Fibroblast of pulmonary artery (primary cell): ENCODE results near the gene KLC4.

Experiments
- DNase-seq: peaks from one replicate; pipeline ENCODE4 v3.0.0-alpha.2; 2010; ENCODE audit warnings: low read depth
- H3K4me3 ChIP-seq: replicated peaks from 2 replicates; pipeline ENCODE4 v1.5.1; 2011; ENCODE audit warnings: low read depth, mild to moderate bottlenecking, control low read depth, low read length, moderate library complexity
- TF ChIP-seq, protein P1 (sequence below): IDR thresholded peaks from 2 replicates; pipeline ENCODE4 v1.5.1; 2011; ENCODE audit warnings: mild to moderate bottlenecking, control low read depth, low read length, inconsistent platforms; ENCODE audit errors: missing control alignments

KLC4 gene

DNA sequence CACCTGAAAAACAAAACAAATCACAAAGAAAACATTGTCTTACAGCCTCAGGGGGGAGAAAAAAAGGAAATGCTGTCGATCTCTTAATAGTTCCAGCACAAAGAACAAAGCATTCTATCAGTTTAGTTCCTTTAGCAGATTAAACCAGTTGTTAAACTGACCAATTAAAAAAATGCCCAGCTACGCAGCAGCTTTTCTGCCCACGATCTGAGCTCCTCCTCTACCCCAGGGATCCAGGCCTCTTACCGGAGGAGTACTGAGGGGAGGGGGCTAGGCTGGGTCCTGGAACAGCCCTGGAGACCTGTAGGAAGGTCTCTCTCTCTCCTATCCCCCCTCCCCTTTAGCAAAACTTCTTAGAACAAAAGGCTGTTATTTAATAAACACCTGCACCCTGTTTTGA, 30.0 kb downstream of the KLC4 start:
- TF ChIP-seq, protein P1, sequence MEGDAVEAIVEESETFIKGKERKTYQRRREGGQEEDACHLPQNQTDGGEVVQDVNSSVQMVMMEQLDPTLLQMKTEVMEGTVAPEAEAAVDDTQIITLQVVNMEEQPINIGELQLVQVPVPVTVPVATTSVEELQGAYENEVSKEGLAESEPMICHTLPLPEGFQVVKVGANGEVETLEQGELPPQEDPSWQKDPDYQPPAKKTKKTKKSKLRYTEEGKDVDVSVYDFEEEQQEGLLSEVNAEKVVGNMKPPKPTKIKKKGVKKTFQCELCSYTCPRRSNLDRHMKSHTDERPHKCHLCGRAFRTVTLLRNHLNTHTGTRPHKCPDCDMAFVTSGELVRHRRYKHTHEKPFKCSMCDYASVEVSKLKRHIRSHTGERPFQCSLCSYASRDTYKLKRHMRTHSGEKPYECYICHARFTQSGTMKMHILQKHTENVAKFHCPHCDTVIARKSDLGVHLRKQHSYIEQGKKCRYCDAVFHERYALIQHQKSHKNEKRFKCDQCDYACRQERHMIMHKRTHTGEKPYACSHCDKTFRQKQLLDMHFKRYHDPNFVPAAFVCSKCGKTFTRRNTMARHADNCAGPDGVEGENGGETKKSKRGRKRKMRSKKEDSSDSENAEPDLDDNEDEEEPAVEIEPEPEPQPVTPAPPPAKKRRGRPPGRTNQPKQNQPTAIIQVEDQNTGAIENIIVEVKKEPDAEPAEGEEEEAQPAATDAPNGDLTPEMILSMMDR, result no peak
- H3K4me3 ChIP-seq, result no peak overlapping the region
- DNase-seq, result no peak

DNA sequence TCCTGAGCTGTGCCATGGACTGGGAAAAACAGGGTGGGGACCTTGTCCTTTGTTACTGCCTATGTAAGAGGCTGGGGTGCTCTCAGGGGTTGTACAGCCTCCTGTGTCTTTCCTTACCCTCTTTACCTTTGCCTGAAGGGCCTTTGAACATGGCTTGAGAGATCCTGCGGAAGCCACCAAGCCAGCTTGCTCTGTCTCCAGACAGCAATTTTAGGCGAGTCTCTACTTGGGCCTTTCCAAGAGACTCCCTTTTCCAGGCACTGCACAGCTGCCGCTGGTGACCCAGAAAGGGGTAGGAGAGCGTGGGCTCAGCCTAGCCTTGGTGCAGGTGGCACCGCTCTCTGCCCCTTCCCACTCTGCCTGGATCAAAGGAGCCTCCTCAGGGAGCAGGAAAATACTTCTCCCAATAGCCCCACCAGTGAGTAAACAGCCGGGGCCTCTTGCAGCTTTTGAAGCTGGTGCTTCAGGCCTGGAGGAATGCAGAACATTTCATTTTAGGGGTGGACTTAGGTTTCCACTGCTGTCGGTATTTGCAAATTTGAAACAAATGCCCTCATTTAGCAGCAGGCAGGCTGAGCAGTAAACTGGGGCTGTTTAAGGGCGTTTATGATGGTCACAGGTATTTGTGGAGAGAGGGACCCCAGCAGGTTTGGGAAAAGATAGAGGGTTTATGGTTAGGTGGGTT, 30.6 kb downstream of the KLC4 start:
- DNase-seq, result no peak
- TF ChIP-seq, protein P1, result no peak
- H3K4me3 ChIP-seq, result no peak overlapping the region

DNA sequence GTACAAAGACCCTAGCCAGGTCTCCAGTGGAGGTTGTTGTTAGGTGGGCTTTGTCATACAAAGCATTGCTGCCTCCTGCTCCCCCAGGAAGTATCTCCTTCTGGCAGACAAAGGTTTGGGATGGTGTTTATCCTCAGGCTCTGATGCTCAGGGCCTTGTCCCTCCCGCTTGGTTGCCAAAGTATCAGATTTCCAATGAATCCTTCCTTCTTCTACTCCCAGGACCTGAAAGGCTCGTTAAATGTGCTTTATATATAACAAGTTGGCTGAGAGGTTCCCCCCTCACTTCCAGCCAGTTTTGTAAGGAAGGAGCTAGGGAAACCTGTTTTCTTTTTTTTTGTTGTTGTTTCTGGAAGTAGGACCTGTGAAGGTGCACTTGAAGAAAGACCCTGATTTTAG, 31.1 kb downstream of the KLC4 start:
- TF ChIP-seq, protein P1, result no peak

DNA sequence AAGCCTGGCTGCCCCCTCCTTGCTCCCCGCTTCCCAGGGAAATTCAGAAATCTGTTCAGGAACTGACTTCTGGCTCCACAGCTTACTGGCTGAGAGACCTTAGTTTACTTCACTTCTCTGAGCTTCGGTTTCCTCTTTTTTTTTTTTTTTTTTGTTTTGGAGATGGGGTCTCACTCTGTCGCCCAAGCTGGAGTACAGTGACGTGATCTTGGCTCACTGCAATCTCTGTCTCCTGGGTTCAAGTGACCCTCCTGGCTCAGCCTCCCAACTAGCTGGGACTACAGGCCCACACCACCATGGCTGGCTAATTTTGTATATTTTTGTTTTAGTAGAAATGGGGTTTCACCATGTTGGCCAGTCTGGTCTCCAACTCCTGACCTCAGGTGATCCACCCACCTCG, 31.6 kb downstream of the KLC4 start:
- DNase-seq, result no peak
- H3K4me3 ChIP-seq, result no peak overlapping the region
- TF ChIP-seq, protein P1, result no peak

More for the DNA sequence above, 31.1 kb downstream of the KLC4 start:
- DNase-seq, result no peak
- no peak overlapping the region for H3K4me3 ChIP-seq

GRCh38 chr6:43091436-43091991, 32.1 kb downstream of the KLC4 start:
- H3K4me3 ChIP-seq, result no peak overlapping the region
- TF ChIP-seq, protein P1, result no peak
- DNase-seq, result no peak

DNA sequence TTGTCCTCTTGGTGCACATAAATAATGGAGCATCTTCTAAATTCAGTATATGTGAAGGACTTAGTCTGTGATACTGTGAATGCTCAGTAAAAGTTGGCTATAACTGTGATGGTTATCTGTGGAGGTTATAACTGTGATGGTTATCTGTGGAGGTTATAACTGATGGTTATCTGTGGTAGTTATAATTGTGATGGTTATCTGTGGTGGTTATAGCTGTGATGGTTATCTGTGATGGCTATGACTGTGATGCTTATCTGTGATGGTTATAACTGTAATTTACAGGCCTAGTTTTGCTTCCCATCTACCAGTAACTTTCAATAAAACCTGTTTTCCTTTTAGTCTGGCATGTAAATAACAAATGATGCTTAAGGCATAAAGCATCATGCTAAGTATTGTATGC, 33.2 kb downstream of the KLC4 start:
- no peak for DNase-seq
- H3K4me3 ChIP-seq, result no peak overlapping the region
- TF ChIP-seq, protein P1, result no peak
